Lower leg skin (tissue), 3 donors: ENCODE measurements around the gene FDPS.

Experiments used
- POLR2A ChIP-seq, 2 donors: fragments of 450-650 bp; IDR thresholded peaks; one replicate each; pipeline ENCODE4 v1.6.1; 2016 to 2017; ENCODE audit warnings: antibody characterized with exemption in 2 of 2, mild to moderate bottlenecking in 1 of 2, moderate library complexity in 1 of 2
- TF ChIP-seq, protein P1 (sequence below), 3 donors: fragments of 450-650 bp; IDR thresholded peaks; one replicate each; pipeline ENCODE4 v1.5.1; 2016; ENCODE audit warnings: antibody characterized with exemption in 3 of 3, mild to moderate bottlenecking in 3 of 3, moderate library complexity in 2 of 3

DNA sequence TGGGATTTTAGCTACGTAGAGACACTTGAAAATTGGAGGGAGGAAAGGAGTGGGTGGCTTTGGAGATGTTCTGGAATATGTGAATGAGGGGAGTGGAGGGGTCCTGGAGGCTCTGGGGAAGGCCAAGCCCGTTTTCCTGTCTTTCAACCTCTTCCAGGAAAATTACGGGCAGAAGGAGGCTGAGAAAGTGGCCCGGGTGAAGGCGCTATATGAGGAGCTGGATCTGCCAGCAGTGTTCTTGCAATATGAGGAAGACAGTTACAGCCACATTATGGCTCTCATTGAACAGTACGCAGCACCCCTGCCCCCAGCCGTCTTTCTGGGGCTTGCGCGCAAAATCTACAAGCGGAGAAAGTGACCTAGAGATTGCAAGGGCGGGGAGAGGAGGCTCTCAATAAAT, 11.6 kb downstream of the FDPS start:
- TF ChIP-seq, protein P1, sequence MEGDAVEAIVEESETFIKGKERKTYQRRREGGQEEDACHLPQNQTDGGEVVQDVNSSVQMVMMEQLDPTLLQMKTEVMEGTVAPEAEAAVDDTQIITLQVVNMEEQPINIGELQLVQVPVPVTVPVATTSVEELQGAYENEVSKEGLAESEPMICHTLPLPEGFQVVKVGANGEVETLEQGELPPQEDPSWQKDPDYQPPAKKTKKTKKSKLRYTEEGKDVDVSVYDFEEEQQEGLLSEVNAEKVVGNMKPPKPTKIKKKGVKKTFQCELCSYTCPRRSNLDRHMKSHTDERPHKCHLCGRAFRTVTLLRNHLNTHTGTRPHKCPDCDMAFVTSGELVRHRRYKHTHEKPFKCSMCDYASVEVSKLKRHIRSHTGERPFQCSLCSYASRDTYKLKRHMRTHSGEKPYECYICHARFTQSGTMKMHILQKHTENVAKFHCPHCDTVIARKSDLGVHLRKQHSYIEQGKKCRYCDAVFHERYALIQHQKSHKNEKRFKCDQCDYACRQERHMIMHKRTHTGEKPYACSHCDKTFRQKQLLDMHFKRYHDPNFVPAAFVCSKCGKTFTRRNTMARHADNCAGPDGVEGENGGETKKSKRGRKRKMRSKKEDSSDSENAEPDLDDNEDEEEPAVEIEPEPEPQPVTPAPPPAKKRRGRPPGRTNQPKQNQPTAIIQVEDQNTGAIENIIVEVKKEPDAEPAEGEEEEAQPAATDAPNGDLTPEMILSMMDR (IDR thresholded peaks at IDR 0.05), result no peak
- no peak for TF ChIP-seq POLR2A (IDR thresholded peaks at IDR 0.05)
